Erythroblast (primary cell): ENCODE measurements around the gene CCDC188.
A peak's percentile ranks its signal among the peaks of the same experiment; 100 is the strongest.

ENCODE experiments used
- DNase-seq, 2 experiments: peaks; one replicate each; lab custom pipeline; 2025; lab: John Stamatoyannopoulos, UW
- GATA1 ChIP-seq: IDR thresholded peaks from 2 replicates; pipeline ENCODE4 v1.6.1; 2011; ENCODE audit warnings: low read depth, mild to moderate bottlenecking, control low read depth, low read length, moderate library complexity
- POLR2A ChIP-seq: IDR thresholded peaks from 2 replicates; pipeline ENCODE4 v1.6.1; 2011; ENCODE audit warnings: mild to moderate bottlenecking, low read length

Gene CCDC188

GRCh38 chr22:20142711-20143621, 7.9 kb downstream of the CCDC188 start:
- DNase-seq = no peak
- TF ChIP-seq POLR2A = no peak
- TF ChIP-seq GATA1 = no peak

DNA sequence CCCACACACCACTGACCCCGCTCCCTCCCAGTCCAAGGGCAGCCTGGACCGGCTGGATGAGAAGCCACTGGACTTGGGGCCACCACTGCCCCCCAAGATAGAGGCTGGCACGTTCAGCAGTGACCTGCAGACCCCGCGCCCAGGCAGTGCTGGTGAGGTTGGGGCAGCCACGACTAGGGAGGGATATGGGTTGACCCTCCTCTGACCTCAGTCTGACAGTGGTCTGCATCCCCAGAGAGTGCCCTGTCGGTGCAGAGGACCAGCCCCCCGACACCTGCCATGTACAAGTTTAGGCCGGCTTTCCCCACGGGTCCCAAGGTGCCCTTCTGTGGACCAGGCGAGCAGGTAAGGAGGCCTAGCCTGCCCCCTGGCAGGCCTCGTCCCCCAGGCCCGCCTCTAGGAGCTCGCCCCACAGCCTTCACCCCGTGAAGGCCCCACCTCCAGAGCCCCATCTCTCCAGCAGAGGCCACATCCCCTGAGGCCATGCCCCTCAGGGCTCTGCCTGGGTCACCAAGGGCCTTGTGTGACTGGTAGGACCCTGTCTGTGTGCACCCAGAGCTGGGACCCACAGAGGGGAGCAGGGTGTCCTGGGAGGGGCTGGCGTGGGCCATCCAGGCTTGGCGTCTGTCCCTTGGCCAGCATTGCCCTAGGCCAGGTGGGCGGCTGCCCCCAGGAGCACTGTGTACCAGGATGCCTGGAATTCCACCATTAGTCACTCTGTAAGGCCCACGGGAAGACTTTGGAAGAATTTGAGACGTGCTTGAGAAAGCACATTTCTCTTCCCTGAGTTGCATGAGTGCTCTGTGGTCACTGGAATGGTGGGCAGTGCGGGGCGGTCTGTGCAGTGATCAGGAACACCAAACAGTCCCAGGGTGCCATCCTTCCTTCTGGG, 9.4 kb downstream of the CCDC188 start:
- DNase-seq = no peak
- TF ChIP-seq GATA1 (no peak), POLR2A (no peak)

DNA sequence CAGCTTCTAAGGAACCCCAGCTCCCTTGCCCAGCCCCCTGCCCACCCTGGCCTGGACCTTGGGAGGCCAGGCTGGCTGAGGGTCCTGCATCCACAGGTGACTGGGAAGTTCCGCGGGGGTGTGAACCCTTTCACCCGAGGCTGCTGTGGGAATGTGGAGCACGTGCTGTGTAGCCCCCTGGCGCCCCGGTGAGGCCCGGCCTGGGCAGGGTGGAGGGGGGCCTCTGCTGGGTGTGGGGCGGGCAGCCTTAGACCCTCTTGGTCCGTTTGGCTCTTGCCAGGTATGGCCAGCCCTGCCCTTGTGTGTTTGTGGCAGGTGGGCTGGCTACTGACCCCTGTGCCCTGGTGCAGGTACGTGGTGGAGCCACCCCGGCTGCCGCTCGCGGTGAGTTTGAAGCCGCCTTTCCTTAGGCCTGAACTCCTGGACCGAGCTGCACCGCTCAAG, 10.3 kb downstream of the CCDC188 start:
- TF ChIP-seq GATA1 = no peak
- no peak for TF ChIP-seq POLR2A
- DNase-seq = no peak

DNA sequence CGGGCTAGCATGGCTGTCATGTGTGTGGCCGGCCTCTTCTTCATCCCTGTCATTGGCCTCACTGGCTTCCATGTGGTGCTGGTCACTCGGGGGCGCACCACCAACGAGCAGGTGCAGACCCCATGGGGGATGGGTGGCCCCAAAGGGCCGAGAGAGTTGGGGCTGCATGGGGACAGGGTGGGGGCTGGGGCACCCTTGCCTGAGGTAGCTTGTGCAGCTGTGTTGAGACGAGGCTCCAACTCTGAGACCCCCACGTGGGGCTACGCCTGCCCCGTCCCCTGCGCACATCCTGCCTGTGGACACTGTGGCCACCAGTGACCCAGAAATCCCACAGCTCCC, 10.8 kb downstream of the CCDC188 start:
- DNase-seq = no peak
- TF ChIP-seq POLR2A = no peak
- no peak for TF ChIP-seq GATA1

DNA sequence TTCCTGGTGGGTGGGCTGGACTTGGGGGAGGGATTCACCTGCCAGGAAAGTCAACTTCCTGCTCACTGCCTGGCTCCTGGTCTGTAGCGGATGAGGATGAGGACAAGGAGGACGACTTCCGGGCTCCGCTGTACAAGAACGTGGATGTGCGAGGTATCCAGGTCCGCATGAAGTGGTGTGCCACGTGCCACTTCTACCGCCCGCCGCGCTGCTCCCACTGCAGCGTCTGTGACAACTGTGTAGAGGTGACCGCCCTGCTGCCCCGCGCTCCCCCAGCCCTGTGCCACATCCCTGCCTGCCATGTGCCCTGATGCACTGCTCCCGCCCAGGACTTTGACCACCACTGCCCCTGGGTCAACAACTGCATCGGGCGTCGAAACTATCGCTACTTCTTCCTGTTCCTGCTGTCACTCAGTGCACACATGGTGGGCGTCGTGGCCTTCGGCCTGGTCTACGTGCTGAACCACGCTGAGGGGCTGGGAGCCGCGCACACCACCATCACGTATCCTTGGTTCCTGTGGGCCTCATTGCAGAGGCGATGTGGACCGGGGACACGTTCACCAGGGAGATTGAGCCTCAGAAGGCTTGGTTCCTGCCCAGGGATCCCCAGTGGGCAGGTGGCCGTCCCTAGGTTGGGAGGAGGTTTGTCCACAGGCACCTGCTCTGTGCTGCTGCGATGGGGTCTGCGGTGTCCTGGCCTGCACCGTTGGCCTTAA, 11.3 kb downstream of the CCDC188 start:
- TF ChIP-seq GATA1 (no peak), POLR2A (no peak)
- DNase-seq = no peak

GRCh38 chr22:20138868-20139267, 12.0 kb downstream of the CCDC188 start:
- TF ChIP-seq POLR2A (no peak), GATA1 (no peak)
- DNase-seq = no peak

GRCh38 chr22:20138417-20138738, 12.5 kb downstream of the CCDC188 start:
- TF ChIP-seq POLR2A (no peak), GATA1 (no peak)
- DNase-seq = no peak

DNA sequence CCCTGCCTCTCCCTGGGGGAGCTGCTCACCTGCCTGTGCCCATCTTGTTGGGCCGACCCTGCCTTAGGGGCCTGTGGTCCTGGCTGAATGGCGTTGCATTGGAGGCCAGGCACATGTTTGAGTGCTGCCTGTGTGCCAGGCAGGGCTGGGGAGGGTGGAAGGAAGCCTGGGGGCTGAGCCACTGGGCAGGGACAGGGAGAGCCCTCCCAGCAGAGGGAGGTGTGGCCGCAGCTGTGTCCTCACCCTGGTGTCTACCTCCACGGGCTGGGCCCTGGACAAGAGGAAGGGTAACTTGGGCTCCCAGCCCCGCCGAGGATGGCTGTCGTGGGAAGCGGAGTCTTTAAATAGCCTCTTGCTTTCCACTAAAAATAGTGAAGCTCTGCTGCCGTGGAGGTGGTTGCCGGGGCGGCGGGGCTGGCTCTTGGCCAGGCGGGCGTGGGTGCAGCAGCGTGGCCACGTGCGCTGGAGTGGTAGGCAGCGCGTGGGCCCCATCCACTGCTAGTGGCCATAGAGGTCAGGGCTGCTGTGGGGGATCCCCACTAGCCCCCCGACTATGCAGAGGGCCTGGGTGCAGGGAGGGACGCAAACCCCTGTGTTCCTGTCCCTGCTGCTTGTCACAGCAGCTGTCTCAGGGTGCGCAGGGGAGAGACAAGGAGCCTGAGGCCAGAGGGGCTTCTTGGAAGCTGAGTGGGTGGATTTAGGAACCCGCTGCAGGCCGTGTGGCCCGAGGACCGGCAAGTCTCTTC, 13.0 kb downstream of the CCDC188 start:
- DNase-seq = peak; percentile 22 to 23
- TF ChIP-seq POLR2A (no peak), GATA1 (no peak)

DNA sequence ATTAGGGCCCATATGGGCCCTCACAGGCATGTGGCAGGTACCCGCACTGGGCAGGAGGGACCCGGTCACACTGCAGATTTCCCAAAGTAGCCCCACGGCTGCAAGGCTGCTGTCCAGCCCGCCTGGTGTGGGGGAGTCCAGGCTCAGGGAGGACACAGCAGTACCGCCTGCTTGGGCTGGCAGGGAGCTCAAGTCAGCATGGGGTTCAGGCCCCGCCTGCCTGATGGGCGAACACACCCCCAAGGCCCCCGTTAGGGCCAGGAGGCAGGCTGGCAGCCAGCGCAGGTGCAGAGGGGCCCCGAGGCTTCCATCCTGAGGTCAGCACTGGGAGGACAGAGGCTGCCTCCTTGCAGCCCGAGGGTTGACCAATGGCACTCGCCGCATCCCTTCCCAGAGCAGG, 13.7 kb downstream of the CCDC188 start:
- TF ChIP-seq POLR2A (no peak), GATA1 (no peak)
- DNase-seq = no peak

- TF ChIP-seq POLR2A (no peak), GATA1 (no peak)
- DNase-seq = no peak
Observed at GRCh38 chr22:20136603-20136873, 14.3 kb downstream of the CCDC188 start.

DNA sequence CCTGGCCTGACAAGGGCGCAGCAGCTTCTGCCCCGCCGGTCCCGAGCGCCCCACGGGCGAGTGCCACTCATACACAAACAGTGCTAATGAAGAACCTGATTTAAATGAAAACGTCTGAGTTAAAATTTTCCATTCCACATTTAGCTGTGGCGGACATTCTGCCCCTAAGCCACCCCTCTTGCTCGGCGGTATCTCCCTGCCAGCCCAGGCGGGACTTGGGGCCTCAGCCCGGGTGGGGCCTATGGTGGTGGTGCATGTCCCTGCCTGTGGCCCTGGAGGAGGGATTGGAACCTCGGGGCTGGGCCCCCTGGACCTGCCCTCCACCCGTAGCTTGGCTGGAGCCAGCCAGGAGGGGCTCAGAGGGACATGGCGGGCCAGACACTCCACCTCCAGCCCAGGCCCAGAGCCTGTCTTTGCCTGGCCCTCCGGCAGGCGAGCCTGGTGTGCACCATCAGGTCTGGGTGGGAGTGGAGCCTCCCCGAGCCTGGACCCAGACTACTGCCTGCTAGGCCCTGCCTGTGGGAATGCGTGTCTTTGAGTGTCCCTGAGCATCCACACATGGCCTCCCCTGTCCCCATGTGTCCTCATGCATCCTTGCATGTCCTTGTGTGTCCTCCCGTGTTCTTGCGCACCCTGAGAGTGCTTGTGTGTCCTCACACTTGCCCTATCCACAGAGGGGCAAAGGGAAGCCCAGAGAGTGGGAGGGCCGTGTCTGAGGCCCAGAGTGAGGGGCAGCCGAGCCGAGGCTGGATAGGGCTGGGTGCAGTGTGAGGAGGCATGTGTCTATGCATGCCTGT, 14.9 kb downstream of the CCDC188 start:
- peak; percentile 22 to 28 for DNase-seq
- no peak for TF ChIP-seq GATA1
- TF ChIP-seq POLR2A = no peak

DNA sequence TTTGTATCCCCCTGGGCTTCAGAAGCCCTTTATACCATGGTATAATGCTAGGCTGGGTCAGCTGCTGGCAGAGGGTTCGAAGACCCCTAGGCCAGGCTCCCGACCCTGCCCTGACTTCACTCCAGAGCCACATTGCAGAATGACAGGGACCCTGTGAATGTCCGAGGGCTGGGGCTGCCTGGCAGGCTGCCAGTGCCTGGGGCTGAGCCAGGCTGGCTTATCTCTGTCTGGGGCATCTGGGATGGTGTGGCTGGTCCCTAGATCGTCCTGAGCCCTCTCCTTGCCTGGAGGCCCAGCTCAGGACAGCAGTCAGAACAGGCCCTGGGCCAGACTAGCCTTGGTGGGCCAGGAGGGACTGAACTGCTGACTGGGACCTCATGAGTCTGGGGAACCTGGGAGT, 15.6 kb downstream of the CCDC188 start:
- TF ChIP-seq POLR2A (no peak), GATA1 (no peak)
- DNase-seq = peak; percentile 47 to 48
